Activated naive CD8-positive, alpha-beta T cell (primary cell): ENCODE data around the gene THUMPD1.
A peak's percentile ranks its signal among the peaks of the same experiment; 100 is the strongest.
"Not testable (repeated sequence)": the region's sequence is repeated elsewhere in the genome, so short reads cannot be mapped to it uniquely, and the experiment has no call there.

Experiments
- H3K27ac Mint-ChIP-seq: one replicate; pipeline ENCODE4 v1.8.0; 2021; ENCODE audit warnings: mixed read lengths
- H3K27me3 Mint-ChIP-seq: one replicate; pipeline ENCODE4 v1.8.0; 2021; ENCODE audit warnings: mixed read lengths
- H3K36me3 Mint-ChIP-seq: one replicate; pipeline ENCODE4 v1.8.0; 2021; ENCODE audit warnings: mixed read lengths
- H3K4me1 Mint-ChIP-seq: one replicate; pipeline ENCODE4 v1.8.0; 2021; ENCODE audit warnings: low read depth, mixed read lengths
- H3K4me3 Mint-ChIP-seq: one replicate; pipeline ENCODE4 v1.8.0; 2021; ENCODE audit warnings: mild to moderate bottlenecking, mixed read lengths
- H3K9me3 Mint-ChIP-seq: one replicate; pipeline ENCODE4 v1.8.0; 2021; ENCODE audit warnings: low read depth, mixed read lengths

Gene THUMPD1

DNA sequence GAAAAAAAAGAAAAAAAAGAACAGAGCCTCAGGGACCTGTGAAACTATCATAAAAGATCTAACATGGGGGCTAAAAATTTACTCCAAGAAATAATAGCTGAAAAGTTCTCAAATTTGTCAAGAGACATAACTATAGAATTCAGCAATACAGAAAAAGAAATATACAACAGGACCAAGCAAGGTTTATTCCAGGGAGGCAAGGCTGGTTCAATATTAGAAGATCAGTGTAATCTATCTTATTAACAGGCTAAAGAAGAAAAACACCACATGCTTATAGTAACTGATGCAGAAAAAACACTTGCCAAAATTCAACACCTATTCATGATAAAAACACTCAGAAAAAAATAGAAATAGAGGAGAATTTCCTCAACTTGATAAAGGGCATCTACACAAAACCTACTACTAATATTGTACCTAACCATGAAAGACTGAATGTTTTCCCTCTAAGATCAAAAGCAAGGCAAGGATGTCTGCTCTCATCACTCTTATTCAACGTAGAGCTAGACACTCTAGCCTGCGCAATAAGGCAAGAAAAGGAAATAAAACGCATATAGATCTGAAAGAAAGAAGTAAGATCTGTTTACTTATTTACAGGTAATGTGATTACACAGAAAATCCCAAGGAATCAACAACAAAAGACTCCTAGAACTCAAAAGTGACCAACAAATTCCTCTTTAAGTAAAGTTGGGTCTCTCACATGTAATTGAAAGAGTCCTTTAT lies 20.9 kb upstream of the THUMPD1 start:
- Mint-ChIP-seq H3K4me3 (peak overlapping the region; percentile 96), H3K9me3 (no peaks in the 10 kb centered on the region), H3K4me1 (peaks cover 33% of the 10 kb centered on the region), H3K27me3 (no peaks in the 10 kb centered on the region), H3K27ac (peak overlapping the region; percentile 94), H3K36me3 (peaks cover 11% of the 10 kb centered on the region)

DNA sequence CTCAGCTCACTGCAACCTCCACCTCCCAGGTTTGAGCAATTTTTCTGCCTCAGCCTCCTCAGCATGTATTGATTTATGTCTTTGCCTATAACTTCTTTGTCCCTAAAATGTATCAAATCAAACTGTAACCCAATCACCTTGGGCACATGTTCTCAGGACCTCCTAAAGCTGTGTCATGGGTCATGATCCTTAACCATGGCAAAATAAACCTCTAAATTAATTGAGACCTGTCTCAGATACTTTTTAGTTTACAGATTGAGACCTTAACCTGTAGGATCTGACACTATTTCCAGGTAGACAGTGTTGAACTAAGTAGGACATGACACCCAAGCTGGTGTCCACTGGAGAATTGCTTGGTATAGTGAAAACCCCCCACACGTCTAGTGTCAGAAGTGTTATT lies 19.6 kb upstream of the THUMPD1 start:
- Mint-ChIP-seq H3K4me3 (no peak overlapping the region), H3K36me3 (peaks cover 11% of the 10 kb centered on the region), H3K4me1 (peaks cover 33% of the 10 kb centered on the region), H3K27me3 (no peaks in the 10 kb centered on the region), H3K27ac (peak overlapping the region; percentile 54), H3K9me3 (no peaks in the 10 kb centered on the region)

DNA sequence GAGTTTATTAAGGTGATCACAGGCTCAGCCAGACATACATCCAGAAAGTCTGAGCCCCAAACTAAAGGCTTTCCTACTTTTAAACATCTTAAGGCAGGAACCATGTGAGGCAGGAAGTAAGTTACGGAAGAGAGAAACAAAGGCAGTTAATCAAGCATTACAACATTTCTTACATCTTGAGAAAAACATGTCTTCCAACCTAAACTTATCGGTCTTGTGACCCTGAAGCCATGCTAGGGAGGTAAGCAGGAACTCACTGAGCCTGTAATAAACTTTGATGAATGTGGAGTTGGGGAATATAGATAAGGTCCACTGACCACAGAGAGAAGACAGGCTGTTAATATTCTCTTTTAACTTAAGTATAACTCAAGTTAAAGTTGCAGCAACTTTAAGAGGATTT lies 18.7 kb upstream of the THUMPD1 start:
- peaks cover 28% of the 10 kb centered on the region for H3K4me1 Mint-ChIP-seq
- H3K27ac Mint-ChIP-seq = no peak overlapping the region
- H3K36me3 Mint-ChIP-seq = peaks cover 11% of the 10 kb centered on the region
- H3K4me3 Mint-ChIP-seq = no peak overlapping the region
- H3K27me3 Mint-ChIP-seq = no peaks in the 10 kb centered on the region
- no peaks in the 10 kb centered on the region for H3K9me3 Mint-ChIP-seq

DNA sequence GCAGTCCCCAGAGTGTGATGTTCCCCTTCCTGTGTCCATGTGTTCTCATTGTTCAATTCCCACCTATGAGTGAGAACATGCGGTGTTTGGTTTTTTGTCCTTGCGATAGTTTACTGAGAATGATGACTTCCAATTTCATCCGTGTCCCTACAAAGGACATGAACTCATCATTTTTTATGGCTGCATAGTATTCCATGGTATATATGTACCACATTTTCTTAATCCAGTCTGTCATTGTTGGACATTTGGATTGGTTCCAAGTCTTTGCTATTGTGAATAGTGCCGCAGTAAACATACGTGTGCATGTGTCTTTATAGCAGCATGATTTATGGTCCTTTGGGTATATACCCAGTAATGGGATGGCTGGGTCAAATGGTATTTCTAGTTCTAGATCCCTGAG lies 14.2 kb upstream of the THUMPD1 start:
- not testable (repeated sequence) for H3K36me3 Mint-ChIP-seq, H3K27ac Mint-ChIP-seq, H3K9me3 Mint-ChIP-seq, H3K4me3 Mint-ChIP-seq, H3K27me3 Mint-ChIP-seq, H3K4me1 Mint-ChIP-seq

DNA sequence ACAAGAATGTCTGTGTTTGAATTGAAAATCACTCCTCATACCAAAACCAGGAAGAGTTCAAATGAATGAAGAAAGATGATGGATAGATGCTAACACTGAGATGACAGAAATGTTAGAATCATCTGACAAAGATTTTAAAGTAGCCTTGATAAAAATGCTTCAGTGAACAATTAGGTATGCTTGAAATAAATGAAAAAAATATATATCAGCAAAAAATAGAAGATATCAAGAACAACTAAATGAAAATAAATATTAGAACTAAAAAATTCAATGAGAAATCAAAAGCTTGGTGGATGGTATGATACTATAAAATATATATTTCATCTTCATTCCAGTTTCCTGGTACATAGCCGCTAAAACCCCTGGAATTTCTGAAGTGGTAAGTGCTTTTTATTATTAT lies 13.6 kb upstream of the THUMPD1 start:
- Mint-ChIP-seq H3K36me3 (peaks cover 6% of the 10 kb centered on the region), H3K4me1 (no peaks in the 10 kb centered on the region), H3K9me3 (peaks cover 7% of the 10 kb centered on the region), H3K27ac (no peak overlapping the region), H3K27me3 (no peaks in the 10 kb centered on the region), H3K4me3 (no peak overlapping the region)

DNA sequence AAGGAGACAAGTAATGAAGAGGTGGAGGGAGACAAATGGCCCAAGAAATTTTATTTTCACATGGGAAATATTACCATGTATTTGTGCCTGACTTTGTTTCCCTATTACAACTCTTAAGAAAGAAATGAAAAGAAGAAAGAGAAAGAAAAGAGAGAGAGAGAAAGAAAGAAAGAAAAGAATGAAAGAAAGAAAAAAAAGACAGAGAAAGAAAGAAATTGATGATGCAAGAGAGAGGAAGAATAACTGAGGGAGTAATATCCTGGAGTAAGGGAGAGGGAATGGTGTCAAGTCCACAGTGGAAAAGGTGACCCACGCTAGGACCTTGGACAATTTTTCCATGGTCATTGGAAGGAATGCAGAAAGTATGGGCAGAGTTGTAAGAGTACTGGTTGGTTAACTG lies 12.1 kb upstream of the THUMPD1 start:
- H3K4me1 Mint-ChIP-seq = no peaks in the 10 kb centered on the region
- H3K27me3 Mint-ChIP-seq = no peaks in the 10 kb centered on the region
- peaks cover 7% of the 10 kb centered on the region for H3K9me3 Mint-ChIP-seq
- no peak overlapping the region for H3K27ac Mint-ChIP-seq
- no peak overlapping the region for H3K4me3 Mint-ChIP-seq
- peaks cover 2% of the 10 kb centered on the region for H3K36me3 Mint-ChIP-seq

DNA sequence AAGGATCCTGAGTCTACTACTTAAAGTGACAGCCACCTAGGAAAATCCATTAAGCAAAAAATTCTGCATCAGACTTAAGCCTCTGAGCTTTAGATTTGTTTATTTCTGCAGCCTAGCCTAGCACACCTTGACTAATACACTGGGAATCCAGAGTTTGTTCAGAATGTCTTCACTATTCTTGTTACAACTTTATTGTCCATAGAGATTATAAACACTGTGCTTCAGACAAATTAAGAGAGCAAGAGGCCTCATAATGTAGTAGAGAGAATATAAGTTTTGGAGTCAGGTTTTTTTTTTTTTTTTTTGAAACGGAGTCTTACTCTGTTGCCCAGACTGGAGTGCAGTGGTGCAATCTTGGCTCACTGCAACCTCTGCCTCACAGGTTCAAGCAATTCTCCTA lies 8.9 kb upstream of the THUMPD1 start:
- H3K27ac Mint-ChIP-seq = no peak overlapping the region
- H3K36me3 Mint-ChIP-seq = peaks cover 12% of the 10 kb centered on the region
- H3K4me3 Mint-ChIP-seq = no peak overlapping the region
- no peaks in the 10 kb centered on the region for H3K27me3 Mint-ChIP-seq
- no peaks in the 10 kb centered on the region for H3K4me1 Mint-ChIP-seq
- H3K9me3 Mint-ChIP-seq = peaks cover 18% of the 10 kb centered on the region

DNA sequence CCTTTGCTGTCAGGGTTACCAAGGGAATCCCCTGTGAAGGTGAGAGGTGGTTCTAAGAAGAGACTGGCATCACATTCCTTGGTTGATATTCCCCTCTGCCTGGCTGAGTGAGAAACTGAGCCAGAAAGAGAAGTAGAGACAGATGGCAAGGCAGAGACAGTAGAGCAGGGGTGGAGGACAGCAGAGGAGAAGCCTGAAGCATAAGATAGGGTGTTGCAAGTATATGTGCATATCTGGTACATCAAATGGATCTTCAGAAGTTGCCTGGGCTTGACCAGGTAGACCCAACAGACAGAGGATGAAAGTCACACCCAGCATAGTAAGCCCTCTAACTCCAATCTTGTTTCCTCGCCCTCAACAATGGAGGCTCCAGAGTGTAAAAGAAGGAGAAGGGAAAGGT lies 7.9 kb upstream of the THUMPD1 start:
- Mint-ChIP-seq H3K27me3 (no peaks in the 10 kb centered on the region), H3K4me3 (no peak overlapping the region), H3K27ac (no peak overlapping the region), H3K36me3 (peaks cover 11% of the 10 kb centered on the region), H3K4me1 (no peaks in the 10 kb centered on the region), H3K9me3 (peaks cover 18% of the 10 kb centered on the region)

DNA sequence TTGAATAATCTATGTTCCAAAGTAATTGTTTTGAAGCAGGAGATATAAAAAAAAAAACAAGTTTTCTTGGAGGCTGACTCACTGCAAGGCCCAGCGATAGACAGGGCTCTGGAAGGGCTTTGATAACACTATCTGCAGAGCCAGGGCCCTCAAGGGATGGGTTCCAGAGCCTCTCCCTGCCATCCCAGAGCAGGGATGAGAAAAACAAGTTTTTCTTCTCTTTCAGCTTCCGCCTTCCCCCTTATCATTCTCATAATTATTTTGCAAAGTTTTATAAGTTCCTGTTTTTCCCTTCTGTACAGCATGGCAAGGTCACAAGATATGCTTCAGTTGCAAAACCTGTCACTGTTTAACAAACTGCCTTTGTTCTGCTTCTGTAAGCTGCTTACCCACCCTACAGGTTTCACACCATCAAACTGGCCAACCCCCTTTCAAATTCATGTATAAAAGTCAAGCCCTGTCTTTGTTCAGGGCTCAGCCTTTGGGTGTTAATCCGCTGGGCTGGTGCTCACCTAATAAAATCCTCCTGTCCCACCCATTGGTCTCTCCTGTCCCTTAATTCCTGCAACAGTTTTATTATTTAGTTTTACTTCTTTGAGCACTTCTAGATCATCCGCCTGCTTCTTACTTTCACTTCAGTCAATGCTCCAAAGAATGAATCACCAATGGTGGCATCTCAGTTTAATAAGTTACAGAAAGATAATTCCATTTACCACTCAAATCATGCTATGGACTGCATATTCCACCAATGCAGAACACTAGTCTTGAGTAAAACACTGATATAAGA lies 5.6 kb upstream of the THUMPD1 start:
- Mint-ChIP-seq H3K4me1 (no peaks in the 10 kb centered on the region), H3K9me3 (peaks cover 11% of the 10 kb centered on the region), H3K27me3 (no peaks in the 10 kb centered on the region), H3K4me3 (no peak overlapping the region), H3K36me3 (peaks cover 11% of the 10 kb centered on the region), H3K27ac (no peak overlapping the region)

DNA sequence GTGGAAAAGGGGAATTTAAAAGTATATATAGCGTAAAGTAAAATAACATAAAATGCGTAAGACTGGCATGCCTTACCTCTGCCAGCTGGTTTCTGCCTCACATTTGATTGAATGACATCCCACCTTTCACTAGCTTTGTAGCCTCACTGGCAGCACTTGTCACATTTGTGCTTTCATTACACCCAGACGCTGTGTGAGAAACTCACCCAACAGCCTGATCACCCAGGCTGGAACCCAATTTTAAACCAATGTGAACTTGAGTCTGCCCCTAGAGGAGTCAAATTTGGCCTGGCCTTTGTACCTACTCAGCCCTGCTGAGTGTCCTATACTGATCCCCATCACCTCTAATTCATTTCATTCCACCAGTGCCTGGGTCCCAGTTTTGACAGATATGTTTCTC lies 4.8 kb upstream of the THUMPD1 start:
- Mint-ChIP-seq H3K36me3 (peaks cover 11% of the 10 kb centered on the region), H3K4me3 (no peak overlapping the region), H3K4me1 (no peaks in the 10 kb centered on the region), H3K9me3 (peaks cover 11% of the 10 kb centered on the region), H3K27me3 (no peaks in the 10 kb centered on the region), H3K27ac (no peak overlapping the region)

DNA sequence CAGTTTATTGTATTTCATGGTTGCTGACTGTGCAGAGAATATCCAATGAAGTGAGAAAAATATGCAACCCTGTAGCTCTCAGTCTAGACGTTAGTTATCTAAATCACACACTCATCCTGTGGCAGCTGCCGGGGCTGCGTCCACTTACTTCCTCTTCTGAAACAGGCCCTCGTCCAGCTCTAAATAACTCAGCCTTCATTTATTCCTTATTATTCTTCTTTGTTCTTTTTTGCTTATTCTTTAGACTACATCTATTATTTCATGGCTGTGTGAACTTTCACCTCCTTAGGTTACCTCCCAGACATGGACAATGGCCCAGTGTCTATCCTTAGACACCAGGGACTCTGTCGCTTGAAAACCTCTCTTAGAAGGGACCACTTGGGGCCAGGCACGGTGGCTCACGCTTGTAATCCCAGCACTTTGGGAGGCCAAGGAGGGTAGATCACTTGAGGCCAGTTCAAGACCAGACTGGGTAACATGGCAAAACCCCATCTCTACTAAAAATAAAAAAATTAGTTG lies 3.4 kb upstream of the THUMPD1 start:
- Mint-ChIP-seq H3K27ac (no peak overlapping the region), H3K9me3 (peaks cover 11% of the 10 kb centered on the region), H3K27me3 (no peaks in the 10 kb centered on the region), H3K4me3 (no peak overlapping the region), H3K4me1 (peaks cover 8% of the 10 kb centered on the region), H3K36me3 (peaks cover 11% of the 10 kb centered on the region)

DNA sequence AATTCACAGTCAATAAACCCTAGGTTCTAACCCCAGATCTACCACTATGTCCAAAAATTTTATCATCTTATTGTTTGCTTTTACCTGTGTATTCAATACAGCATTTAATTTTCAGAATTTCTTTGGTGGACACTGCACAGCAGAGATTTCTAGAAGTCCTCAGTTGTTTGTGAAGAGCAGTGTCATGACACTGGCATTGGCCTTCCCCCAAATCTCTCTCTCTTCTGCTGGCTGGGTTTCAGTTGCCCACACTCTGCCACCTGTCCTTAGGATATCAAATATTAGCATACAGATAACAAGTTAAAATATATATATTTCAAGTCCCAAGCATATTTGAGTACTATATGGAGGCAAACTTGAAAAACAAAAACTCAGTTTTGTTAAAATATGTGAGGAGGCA lies 2.0 kb upstream of the THUMPD1 start:
- H3K4me3 Mint-ChIP-seq = no peak overlapping the region
- H3K36me3 Mint-ChIP-seq = peaks cover 11% of the 10 kb centered on the region
- H3K4me1 Mint-ChIP-seq = peaks cover 15% of the 10 kb centered on the region
- H3K27ac Mint-ChIP-seq = no peak overlapping the region
- H3K9me3 Mint-ChIP-seq = peaks cover 11% of the 10 kb centered on the region
- H3K27me3 Mint-ChIP-seq = no peaks in the 10 kb centered on the region

DNA sequence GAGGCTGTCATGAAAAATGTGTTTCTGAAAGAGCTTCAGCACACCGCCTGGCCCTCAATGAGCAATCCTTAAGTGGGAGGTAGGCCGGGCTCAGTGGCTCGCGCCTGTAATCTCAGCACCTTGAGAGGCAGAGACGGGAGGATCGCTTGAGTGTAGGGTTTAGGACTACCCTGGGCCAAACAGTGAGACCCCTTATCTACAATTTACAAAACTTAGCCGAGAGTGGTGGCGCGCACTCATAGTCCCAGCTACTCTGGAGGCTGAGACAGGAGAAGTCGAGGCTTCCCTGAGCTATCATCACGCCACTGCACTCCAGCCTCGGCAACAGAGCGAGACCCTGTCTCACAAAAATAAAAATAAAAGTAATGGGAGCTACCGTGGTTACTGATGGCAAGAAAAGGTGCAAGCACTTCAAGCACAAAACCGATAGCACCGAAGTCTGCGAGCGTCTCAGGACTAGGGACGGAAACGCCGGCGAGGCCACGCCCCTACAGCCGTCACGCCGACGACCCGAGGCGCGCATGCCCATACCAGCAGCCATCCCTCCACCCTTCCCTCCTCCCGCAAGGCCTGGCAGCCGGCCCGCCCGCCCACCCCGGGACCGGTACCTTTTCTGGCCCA lies 607 bp downstream of the THUMPD1 start:
- H3K27ac Mint-ChIP-seq = peak overlapping the region; percentile 97
- peaks cover 28% of the 10 kb centered on the region for H3K4me1 Mint-ChIP-seq
- H3K36me3 Mint-ChIP-seq = peaks cover 3% of the 10 kb centered on the region
- H3K4me3 Mint-ChIP-seq = peak overlapping the region; percentile 96
- no peaks in the 10 kb centered on the region for H3K27me3 Mint-ChIP-seq
- H3K9me3 Mint-ChIP-seq = no peaks in the 10 kb centered on the region

DNA sequence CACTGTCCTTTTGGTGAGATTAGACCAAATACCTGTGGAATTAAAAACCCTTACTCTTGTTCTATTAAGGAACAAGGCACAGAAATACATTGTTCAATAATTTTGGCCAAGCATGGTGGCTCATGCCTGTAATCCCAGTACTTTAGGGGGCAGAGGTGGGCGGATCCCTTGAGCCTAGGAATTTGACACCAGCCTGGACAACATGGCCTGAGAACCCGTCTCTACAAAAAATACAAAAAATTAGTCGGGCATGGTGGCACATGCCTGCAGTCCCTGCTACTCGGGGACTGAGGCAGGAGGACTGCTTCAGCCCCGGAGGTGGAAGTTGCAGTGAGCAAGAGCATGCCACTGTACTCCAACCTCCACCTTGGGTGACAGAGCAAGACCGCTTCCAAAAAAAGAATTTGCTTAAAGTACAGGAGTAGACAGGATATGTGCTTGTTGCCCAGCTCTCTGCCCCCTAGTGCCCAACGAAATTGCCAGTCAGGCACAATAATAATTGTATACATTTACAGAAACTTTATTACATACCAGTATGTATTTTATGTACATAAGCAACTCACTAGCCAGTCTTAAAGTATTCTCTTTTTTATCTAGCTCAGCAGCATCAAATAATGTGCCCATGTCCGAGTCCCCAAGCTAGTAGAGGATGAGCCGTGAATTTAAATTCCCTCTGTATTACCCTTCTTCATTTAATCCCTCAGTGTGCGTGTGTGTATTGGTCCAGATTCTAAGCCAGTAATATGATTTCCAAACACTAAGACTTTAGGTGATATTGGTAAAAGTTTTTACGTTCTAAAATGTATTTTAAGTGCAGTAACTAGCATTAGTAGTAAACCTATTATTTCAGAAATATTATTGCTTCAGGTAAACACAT lies 1.4 kb downstream of the THUMPD1 start:
- Mint-ChIP-seq H3K9me3 (no peaks in the 10 kb centered on the region), H3K27ac (peak overlapping the region; percentile 97), H3K4me1 (peaks cover 35% of the 10 kb centered on the region), H3K36me3 (peaks cover 3% of the 10 kb centered on the region), H3K27me3 (no peaks in the 10 kb centered on the region), H3K4me3 (peak overlapping the region; percentile 96)
